NT2/D1 (cell line): ENCODE results near the gene ADSS1.

Experiments
- SUZ12 ChIP-seq: IDR thresholded peaks from 2 replicates; pipeline ENCODE4 v1.6.1; 2011; ENCODE audit not compliant: insufficient read length, insufficient read depth; ENCODE audit errors: extremely low read depth
- YY1 ChIP-seq: IDR thresholded peaks from 2 replicates; pipeline ENCODE4 v1.6.1; 2011; ENCODE audit not compliant: insufficient read length, insufficient read depth
- ZNF274 ChIP-seq: IDR thresholded peaks from 2 replicates; pipeline ENCODE4 v1.6.1; 2011; ENCODE audit warnings: mild to moderate bottlenecking, low read depth, low read length

- TF ChIP-seq ZNF274 (no peak), YY1 (no peak), SUZ12 (no peak)
These were observed 21.4 kb downstream of the ADSS1 start for GRCh38 chr14:104745431-104745830.
